ENCODE data around the gene SPTLC3. TPM values are rescaled to one million over a fixed set of nuclear protein-coding genes. Genes with fewer than 3 reads are reported as not detected.

SPTLC3 gene
- total RNA-seq, 2 experiments from 2014 or later: not detected

- Histone ChIP-seq H2AFZ (ENCODE audit: low read length) (no peak overlapping the region), H3K4me1 (ENCODE audit: insufficient read depth, low read length, poor library complexity, severe bottlenecking) (no peaks in the 10 kb centered on the region), H3K27ac (ENCODE audit: low read depth, low read length, poor library complexity, severe bottlenecking) (no peak overlapping the region), H3K9me3 (ENCODE audit: low read length) (no peaks in the 10 kb centered on the region), H4K20me1 (ENCODE audit: insufficient read depth, low read length) (no peaks in the 10 kb centered on the region), H3K9me2 (ENCODE audit: insufficient read depth, low read length) (no peaks in the 10 kb centered on the region), H3K4me2 (ENCODE audit: low read length) (no peak overlapping the region), H3K79me2 (ENCODE audit: insufficient read depth, low read depth, low read length) (no peaks in the 10 kb centered on the region), H3K4me3 (ENCODE audit: low read depth, low read length, poor library complexity, severe bottlenecking) (no peak overlapping the region), H3K36me3 (ENCODE audit: insufficient read depth, low read length) (no peaks in the 10 kb centered on the region)
- ChIA-PET CTCF (ENCODE audit: unreplicated experiment) (no interaction called here), POLR2A (no interaction called here)
- TF ChIP-seq CTCF (conservative IDR thresholded peaks at IDR 0.05; ENCODE audit: low read length) (no peak), EZH2phosphoT487 (IDR thresholded peaks at IDR 0.05; ENCODE audit: borderline replicate concordance, low read depth, low read length) (no peak)
- no TSS peak for BruUV-seq (replicated peaks)
- intact Hi-C loops (cut with micrococcal nuclease; ENCODE audit: unreplicated experiment): no loop called here
- no peak for DNase-seq (ENCODE audit: low spot score)
Measured at GRCh38 chr20:13130061-13130706, 121.4 kb downstream of the SPTLC3 start.

GRCh38 chr20:13130707-13131103 lies 121.9 kb downstream of the SPTLC3 start:
- POLR2A ChIA-PET: no interaction called here
- intact Hi-C loops (cut with micrococcal nuclease; ENCODE audit: unreplicated experiment): no loop called here
- Histone ChIP-seq H4K20me1 (ENCODE audit: insufficient read depth, low read length) (no peaks in the 10 kb centered on the region), H3K36me3 (ENCODE audit: insufficient read depth, low read length) (no peaks in the 10 kb centered on the region), H2AFZ (ENCODE audit: low read length) (no peak overlapping the region), H3K4me2 (ENCODE audit: low read length) (no peak overlapping the region), H3K4me3 (ENCODE audit: low read depth, low read length, poor library complexity, severe bottlenecking) (no peak overlapping the region), H3K9me3 (ENCODE audit: low read length) (no peaks in the 10 kb centered on the region), H3K9me2 (ENCODE audit: insufficient read depth, low read length) (no peaks in the 10 kb centered on the region), H3K4me1 (ENCODE audit: insufficient read depth, low read length, poor library complexity, severe bottlenecking) (no peaks in the 10 kb centered on the region), H3K27ac (ENCODE audit: low read depth, low read length, poor library complexity, severe bottlenecking) (no peak overlapping the region), H3K79me2 (ENCODE audit: insufficient read depth, low read depth, low read length) (no peaks in the 10 kb centered on the region)
- DNase-seq (ENCODE audit: low spot score): no peak
- BruUV-seq (replicated peaks): no TSS peak
- TF ChIP-seq EZH2phosphoT487 (IDR thresholded peaks at IDR 0.05; ENCODE audit: borderline replicate concordance, low read depth, low read length): no peak
- CTCF ChIA-PET (ENCODE audit: unreplicated experiment): no interaction called here

- DNase-seq (ENCODE audit: low spot score): no peak
- H3K9me3 ChIP-seq (ENCODE audit: low read length): no peaks in the 10 kb centered on the region
- no TSS peak for BruUV-seq (replicated peaks)
- H2AFZ ChIP-seq (ENCODE audit: low read length): no peak overlapping the region
- POLR2A ChIA-PET: interaction anchor here (0.6 kb wide), 1 partner anchor 44 kb away, joined by 3 read pairs; no protein-coding TSS in a partner anchor
- intact Hi-C loops (cut with micrococcal nuclease; ENCODE audit: unreplicated experiment): no loop called here
- no peaks in the 10 kb centered on the region for H4K20me1 ChIP-seq (ENCODE audit: insufficient read depth, low read length)
- no peak overlapping the region for H3K4me3 ChIP-seq (ENCODE audit: low read depth, low read length, poor library complexity, severe bottlenecking)
- CTCF ChIA-PET (ENCODE audit: unreplicated experiment): no interaction called here
- no peaks in the 10 kb centered on the region for H3K9me2 ChIP-seq (ENCODE audit: insufficient read depth, low read length)
- no peak overlapping the region for H3K27ac ChIP-seq (ENCODE audit: low read depth, low read length, poor library complexity, severe bottlenecking)
- no peak for TF ChIP-seq CTCF (conservative IDR thresholded peaks at IDR 0.05; ENCODE audit: low read length)
- no peak for TF ChIP-seq EZH2phosphoT487 (IDR thresholded peaks at IDR 0.05; ENCODE audit: borderline replicate concordance, low read depth, low read length)
- no peaks in the 10 kb centered on the region for H3K36me3 ChIP-seq (ENCODE audit: insufficient read depth, low read length)
- no peak overlapping the region for H3K4me2 ChIP-seq (ENCODE audit: low read length)
- no peaks in the 10 kb centered on the region for H3K4me1 ChIP-seq (ENCODE audit: insufficient read depth, low read length, poor library complexity, severe bottlenecking)
- no peaks in the 10 kb centered on the region for H3K79me2 ChIP-seq (ENCODE audit: insufficient read depth, low read depth, low read length)
Measured at GRCh38 chr20:13131688-13132087, 122.9 kb downstream of the SPTLC3 start.
